ENCODE results near the gene ANKRD10.

The ANKRD10 gene

DNA sequence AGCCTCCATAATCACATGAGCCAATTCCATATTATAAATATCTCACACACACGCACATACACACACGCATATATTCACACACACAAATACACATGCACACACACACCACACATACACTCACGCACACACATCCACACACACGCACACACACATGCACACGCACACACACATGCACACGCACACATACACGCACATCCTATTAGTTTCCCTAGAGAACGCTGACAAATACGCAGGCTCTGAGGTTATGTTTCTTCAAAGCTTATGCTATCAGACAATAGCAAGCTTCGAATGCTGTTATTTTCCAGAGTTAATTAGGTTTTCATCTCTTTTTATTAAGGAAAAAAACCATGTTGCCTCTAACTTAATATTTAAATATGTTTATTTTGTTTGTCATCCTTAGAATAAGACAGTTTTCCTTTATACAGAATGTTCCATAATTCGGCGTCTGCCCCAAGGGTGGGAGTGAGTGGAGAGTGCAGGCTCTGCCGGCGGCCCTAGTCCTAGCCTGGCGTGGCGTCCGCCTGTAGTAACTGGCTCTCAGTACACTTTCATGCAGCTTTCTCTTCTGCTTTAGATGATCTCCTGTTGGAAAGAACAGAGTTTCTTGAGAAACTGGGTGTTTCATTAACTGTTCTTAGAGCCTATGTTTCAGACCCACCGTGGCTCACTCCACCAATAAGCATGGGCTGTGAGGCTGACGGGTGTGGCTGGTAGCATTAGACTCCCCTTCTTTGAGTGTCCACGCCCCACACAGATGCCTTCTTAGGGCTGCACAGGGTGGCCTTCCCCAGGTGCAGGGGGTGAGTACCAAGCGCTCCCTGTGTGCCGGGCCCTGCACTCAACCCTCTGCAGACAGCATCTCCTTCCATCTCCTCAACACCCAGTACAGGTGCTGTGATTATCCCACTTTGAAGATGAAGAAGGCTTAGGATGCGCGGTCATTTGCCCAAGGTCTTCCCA lies 30.4 kb upstream of the ANKRD10 start:
- DNase-seq (ENCODE audit: low read depth): no peak

DNA sequence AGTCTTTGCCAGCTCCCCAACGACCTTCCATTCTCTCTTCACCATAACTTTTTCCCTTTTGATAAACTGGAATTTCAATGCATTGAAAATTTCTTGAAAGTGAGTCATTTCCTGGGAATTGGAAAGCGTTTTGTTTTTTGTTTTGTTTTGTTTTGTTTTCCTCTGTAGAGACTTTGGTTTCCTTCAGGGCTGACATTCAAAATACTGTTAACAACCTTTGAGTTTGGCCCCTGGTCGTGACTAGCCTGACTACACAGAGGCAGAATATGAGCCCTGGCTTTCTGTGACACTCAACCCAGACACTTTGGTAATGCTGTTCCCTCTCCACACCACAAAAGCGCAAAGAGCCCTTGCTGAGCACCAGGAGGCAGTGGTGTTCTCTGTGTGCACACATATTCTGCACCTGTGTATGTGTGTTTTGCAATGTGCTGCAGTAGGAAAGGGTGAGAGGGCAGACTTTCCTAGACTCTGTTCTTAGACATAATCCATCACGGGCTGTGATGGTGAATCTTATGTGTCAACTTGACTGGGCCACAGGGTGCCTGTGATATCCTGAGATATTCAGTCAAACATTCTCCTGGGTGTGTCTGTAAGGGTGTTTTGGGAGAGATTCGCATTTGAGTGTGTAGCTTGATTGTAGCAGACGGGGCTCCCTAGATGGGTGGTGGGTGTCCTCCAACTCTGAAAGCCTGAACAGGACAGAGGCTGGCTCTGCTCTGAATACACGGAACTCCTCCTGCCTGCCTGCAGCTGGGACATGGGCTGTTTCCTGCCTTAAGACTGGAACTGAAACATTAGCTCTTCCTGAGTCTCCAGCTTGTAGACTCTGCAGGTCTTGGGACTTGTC lies 29.5 kb upstream of the ANKRD10 start:
- DNase-seq (ENCODE audit: low read depth): no peak

DNA sequence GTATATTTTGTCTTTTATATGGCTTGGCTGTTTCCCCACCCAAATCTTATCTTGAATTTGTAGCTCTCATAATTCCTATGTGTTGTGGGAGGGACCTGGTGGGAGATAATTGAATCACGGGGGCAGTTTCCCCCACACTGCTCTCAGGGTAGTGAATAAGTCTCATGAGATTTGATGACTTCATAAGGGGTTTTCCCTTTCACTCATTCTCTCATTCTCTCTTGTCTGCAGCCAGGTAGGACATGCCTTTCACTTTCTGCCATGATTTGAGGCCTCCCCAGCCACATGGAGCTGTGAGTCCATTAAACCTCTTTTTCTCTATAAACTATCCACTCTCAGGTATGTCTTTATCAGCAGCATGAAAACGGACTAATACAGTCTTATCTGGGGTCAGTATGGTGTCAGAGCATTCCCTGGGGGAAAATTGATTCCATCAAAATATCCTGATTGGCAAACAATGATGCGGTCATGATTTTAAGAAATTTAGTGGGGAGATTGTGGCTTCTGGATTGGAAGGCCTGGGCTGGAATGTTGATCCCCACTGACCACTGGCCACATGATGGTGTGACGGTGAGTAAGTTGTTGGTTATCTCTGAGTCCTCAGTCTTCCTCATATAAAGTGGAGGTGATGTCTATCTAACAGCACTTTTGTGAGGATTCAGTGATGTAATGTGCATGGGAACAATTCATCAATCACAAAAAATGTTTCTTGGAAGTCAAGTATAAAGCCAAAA lies 27.5 kb upstream of the ANKRD10 start:
- DNase-seq (ENCODE audit: low read depth): no peak

DNA sequence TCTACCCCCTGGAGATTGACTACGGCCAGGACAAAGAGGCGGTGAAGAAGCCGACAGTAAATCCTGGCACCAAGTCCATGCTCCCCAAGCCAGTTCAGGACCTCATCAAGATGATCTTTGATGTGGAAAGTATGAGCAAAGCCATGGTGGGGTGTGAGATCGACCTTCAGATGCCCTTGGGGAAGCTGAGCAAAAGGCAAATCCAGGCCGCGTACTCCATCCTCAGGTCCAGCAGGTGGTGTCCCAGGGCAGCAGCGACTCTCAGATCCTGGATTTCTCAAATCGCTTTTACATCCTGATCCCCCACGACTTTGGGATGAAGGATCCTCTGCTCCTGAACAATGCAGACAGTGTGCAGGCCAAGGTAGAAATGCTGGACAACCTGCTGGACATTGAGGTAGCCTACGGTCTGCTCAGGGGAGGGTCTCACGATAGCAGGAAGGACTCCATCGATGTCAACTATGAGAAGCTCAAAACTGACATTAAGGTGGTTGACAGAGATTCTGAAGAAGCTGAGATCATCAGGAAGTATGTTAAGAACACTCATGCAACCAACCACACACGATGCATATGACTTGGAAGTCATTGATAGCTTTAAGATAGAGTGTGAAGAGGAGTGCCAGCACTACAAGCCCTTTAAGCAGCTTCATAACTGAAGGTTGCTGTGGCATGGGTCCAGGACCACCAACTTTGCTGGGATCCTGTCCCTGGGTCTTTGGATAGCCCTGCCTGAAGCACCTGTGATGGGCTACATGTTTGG lies 24.0 kb upstream of the ANKRD10 start:
- DNase-seq (ENCODE audit: low read depth): no peak

DNA sequence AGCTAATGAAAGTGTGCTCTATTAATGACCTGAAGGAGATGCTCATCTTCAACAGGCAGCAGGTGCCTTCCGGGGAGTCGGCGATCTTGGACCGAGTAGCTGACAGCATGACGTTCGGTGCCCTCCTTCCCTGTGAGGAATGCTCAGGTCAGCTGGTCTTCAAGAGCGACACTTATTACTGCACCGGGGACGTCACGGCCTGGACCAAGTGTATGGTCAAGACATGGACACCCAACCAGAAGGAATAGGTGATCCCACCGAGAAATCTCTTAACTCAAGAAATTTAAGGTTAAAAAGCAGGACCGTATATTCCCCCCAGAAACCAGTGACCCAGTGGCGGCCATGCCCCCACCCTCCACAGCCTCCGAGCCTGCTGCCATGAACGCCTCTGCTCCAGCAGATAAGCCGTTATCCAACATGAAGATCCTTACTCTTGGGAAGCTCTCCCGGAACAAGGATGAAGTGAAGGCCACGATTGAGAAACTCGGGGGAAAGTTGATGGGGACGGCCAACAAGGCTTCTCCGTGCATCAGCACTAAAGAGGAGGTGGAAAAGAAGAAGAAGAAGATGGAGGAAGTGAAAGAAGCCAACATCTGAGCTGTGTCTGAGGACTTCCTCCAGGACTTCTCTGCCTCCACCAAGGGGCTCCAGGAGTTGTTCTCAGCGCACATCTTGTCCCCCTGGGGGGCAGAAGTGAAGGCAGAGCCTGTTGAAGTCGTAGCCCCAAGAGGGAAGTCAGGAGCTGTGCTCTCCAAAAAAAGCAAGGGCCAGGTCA lies 22.8 kb upstream of the ANKRD10 start:
- no peak for DNase-seq (ENCODE audit: low read depth)

DNA sequence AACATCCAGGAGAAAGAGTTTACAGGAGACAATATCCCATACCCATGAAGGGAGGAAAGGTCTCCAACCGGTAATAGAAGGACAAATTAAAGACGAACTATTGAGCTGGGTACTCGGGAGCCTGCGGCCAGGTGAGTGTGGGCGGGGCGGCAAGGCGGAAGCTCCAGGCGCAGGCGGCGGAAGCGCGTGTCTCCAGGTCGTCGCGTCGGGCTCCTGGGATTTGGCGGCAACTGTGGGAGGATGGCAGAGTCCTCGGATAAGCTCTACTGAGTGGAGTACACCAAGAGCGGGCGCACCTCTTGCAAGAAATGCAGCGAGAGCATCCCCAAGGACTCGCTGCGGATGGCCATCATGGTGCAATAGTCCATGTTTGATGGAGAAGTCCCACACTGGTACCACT lies 21.6 kb upstream of the ANKRD10 start:
- no peak for DNase-seq (ENCODE audit: low read depth)

DNA sequence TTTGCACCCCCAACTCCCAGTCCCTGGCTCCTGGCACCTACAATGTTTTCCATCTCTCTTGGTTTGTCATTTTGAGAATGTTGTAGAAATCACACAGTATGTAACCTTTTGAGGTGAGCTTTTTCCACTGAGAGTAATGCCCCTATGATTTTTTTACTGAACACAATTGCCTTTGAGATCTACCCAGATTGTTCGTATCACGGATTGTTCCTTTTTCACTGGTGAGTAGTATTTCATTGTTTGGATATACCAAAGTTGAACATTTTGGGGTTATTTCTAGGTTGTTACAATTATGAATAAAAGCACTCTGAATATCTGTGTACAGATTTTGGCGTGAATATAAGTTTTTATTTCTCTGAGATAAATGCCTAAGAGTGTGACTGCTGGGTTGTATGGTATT lies 17.7 kb upstream of the ANKRD10 start:
- no peak for DNase-seq (ENCODE audit: low read depth)

DNA sequence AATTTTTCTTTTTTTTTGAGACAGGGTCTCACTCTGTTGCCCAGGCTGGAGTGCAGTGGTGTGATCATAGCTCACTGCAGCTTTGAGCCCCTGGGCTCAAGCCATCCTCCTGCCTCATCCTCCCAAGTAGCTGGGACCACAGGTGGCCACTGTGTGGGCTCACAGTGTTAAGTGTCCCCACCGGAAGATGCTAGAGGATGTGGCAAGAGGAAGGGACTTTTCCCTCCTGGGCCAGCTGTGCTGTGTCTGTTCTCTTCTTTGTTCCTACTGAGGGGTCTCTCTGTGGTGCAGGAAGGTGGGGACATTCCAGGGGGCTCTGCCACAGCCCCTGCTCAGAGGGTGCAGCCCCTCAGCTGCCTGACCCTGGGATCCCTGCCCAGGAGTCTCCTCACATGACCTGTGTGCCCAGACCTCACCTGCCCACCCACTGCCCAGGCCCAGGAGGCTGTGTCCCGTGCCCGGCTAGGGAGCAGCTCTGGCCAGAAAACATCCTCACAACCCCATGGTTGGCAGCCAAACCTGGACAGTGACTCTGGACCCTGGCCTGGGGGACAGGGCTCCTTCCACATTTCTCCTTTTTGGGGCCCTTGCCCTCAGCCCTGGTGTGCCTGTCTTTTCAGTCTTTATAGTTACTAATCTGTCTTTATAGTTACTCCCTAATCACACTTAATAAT lies 14.4 kb upstream of the ANKRD10 start:
- no peak for DNase-seq (ENCODE audit: low read depth)

DNA sequence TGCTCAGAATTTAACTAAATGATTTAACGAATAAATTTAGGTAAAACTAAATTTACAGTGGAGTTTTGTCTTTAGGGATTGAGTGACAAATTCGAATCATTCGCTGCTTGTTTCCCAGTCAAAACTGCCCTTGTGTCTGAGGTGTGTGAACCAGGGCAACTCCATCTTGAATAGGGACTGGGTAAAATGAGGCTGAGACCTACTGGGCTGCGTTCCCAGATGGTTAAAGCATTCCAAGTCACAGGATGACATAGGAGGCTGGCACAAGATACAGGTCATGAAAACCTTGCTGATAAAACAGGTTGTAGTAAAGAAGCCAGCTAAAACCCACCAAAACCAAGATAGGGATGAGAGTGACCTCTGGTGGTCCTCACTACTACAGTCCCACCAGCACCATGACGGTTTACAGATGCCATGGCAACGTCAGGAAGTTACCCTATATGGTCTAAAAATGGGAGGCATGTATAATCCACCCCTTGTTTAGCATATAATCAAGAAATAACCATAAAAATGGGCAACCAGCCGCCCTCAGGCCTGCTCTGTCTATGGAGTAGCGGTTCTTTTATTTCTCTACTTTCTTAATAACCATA lies 10.2 kb upstream of the ANKRD10 start:
- no peak for DNase-seq (ENCODE audit: low read depth)

DNA sequence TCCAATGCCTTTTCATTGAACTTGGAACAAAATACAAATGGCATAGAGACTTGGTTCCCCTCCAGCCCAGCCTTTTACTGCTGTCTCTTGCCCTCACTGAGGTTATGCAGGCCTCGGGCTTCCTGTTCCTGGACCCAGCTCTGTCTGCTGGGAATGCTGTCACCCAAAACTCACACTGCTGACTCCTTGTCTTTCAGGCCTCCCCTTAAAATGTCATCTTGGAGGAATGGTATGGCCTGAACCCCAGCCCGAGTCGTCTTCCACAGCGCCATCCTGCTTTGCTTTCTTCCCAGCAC lies 9.7 kb upstream of the ANKRD10 start:
- DNase-seq (ENCODE audit: low read depth): no peak

DNA sequence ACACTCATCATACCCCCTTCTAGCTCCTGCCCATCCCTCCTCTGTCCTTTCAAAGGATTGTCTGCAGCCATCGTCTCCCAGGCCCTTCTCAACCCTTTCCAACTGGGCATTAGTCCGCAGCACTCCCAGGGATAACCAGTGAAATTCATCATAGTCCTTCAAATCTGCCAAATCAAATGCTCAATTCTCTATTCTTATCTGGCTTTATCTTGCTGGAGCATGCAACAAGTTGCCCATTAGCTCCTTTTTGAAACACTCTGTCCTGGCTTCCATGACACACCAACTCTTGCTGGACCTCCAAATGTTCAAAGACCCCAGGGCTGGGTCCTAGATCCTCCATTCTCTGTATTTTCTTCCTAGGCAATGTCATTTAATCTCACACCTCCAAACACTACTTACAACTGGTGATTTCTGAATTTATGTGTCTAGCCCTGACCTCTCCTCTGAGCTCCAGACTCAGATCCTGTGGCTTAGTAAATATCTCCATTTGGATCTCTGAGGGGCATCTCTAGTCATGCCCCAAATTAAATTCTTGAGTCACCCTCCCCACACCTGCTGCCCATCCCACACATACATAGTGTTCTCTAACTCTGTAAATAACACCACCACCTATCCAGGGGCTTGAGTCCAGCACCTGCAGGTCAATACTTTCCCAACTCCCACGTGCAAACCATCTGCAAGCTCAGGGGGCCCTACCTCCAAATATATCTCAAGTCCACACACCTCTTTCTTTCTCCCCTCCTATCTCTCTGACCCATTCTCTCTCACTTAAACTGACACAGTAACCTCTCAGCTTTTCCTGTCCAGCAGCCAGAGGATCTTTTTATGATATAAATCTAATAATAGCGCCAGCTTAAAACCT lies 9.1 kb upstream of the ANKRD10 start:
- no peak for DNase-seq (ENCODE audit: low read depth)

DNA sequence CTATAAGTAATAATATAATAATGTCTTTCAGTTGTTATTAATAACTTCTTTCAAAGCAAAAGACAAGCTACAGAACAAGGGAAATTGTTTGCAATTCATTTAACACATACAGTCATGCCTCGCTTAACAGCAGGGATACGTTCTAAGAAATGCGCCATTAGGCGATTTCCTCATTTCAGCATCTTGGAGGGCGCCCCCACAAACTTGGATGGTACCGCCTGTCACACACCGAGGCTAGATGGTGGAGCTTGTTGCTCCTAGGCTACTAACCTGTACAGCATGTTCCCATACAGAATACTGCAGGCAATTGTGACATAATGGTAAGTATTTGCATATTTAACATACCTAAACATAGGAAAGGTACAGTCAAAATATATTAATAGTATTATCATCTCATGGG lies 8.2 kb upstream of the ANKRD10 start:
- DNase-seq (ENCODE audit: low read depth): no peak

DNA sequence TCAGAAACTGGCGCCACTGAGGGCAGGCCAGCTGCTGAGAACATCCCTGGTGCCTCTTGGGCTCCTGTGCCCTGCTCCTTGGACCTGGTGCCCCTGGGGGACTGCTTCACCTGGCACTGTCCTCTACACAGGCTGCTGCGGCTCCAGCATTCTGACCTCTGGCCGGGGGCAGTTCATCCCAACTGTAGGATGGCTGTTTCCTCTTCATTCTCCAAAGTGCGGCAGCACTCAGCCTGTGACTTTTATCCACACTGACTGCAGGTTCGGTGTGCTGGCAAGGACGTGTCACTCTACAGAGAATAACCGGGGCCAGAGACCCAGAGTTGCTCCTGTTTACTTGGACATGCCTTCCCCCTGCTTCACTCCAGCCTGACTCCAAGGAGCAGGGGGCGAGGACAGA lies 7.6 kb upstream of the ANKRD10 start:
- no peak for DNase-seq (ENCODE audit: low read depth)

DNA sequence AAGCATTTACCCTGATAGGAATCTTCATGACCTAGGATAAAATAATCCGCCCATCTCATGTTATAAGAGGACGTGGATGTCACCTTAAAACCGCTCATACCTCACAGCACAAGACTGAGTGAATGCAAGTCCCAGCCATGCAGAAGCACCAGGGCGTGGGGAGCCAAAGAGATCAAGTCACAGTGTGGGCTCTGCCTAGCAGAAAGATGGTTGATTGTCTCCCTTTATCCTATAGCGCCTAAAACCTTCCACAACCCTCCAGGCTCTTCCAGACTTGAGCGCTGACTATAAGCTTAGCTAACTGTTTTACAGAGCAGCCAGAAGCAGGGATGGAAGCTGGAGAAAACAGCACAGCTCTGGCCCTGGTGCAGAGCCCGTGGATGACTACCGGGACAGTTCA lies 6.8 kb upstream of the ANKRD10 start:
- no peak for DNase-seq (ENCODE audit: low read depth)

DNA sequence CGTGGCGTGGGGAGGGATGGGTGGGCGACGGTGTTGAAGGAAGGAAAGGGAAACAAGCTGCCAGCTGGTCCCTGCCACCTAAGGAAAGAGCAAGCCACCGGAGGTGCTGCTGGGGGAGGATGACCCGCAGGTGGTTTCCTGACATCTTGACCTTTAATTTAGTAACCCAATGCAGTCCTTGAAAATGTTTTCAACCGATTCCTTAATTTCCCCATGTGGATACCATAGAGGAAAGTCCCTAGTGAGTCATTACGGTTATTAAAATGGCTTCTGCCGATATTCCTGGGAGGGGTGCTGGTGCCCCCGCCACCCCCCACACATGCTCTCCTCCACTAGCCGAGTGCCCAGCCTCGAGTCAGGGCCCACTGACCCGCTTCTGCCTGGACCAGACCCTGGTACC lies 6.3 kb upstream of the ANKRD10 start:
- no peak for DNase-seq (ENCODE audit: low read depth)

DNA sequence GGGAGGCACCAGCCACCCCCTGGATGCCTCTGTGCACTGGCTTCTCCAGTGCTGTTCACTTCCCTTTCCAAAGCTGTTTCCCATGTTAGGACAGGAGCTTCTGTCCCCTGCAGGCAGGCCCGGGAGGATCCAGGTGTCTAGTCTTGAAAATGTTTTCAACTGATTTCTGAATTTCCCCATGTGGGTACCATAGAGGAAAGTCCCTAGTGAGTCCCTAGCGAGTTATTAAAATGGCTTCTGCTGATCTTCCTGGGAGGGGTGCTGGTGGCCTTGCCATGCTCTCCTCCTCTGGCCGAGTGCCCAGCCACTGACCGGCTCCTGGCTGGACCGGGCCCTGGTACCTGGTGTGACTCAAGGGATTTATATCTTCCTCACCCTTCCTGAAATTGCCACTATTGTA lies 5.2 kb upstream of the ANKRD10 start:
- no peak for DNase-seq (ENCODE audit: low read depth)

DNA sequence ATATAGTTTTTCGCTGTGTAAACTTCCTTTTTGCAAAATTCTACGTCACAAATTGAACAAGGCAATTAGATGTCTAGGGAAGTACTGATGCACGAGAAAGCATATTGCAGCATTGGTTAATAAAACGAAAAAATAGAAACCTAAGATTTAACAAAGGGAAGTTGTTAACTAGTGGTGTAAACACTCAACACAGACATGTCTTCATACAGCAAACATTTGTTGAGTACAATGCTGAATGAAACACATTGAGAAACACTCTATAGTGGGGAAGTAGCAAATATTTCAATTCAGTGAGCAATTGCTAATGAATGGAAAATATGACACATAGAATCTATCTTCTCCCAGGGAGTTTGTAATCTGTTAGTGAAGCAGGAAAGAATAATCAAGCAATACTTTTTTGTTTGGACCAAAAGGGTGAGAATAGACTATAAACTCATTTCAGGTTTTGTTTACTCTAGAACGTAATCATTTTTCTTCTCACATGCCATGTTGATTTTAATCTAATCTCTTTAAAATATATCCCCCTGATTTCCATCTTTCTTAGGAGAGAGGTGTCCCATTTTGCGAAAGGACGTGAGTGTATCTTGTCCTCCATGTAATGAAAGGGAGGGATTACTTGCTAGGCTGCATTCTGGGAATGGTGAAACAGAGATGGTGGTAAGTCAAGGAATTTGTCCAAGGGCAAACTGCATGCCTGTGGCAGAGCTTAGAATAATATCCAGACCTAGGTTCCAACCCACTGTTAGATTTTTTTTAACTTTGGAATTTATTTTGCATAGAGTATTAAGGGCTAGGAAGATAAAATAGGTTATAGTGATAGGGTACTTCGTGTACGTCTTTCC lies 1.7 kb upstream of the ANKRD10 start:
- DNase-seq (ENCODE audit: low read depth): no peak

DNA sequence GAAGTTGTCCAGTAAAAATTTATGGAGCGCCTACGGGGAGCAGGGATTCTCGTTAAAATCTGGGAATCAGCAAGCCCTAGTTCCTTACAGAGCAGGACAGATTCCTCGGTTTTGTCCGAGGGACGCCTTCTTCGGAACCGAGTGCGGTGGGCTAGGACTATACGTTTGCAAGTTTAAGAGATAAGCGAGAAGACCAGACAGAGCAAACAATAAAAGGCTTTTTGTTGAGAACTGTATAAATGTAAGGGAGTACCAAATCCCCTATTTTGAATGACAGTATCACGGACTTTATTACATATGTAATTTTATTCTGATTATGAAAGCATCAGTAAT lies 971 bp upstream of the ANKRD10 start:
- DNase-seq (ENCODE audit: low read depth): no peak

All from activated T-helper 1 cell treated with Interleukin-2 at 50 U/mL for 16 hours (primary cell).